GM18511 (cell line): Measurements from ENCODE around the gene CLDN14.
A peak's percentile ranks its signal among the peaks of the same experiment; 100 is the strongest.

Source experiments
- ATAC-seq: cut with Tn5 transposase; IDR thresholded peaks from one replicate; pipeline ENCODE4 v1.9.1; 2021; ENCODE audit warnings: mild to moderate bottlenecking, moderate library complexity; ENCODE audit not compliant: unreplicated experiment

CLDN14 gene

GRCh38 chr21:36479415-36480402 lies at the start of gene CLDN14:
TSS of gene CLDN14 (minus strand) at chr21:36480122. CDS start at chr21:36461695, 18,427 bp downstream.
- no peak for ATAC-seq

GRCh38 chr21:36528716-36529115 lies 48.8 kb upstream of the CLDN14 start:
- ATAC-seq = no peak

GRCh38 chr21:36527317-36527716 lies 47.4 kb upstream of the CLDN14 start:
- no peak for ATAC-seq

- ATAC-seq = no peak
Observed at GRCh38 chr21:36526104-36526503, 46.2 kb upstream of the CLDN14 start.

GRCh38 chr21:36524477-36524876 lies 44.6 kb upstream of the CLDN14 start:
- no peak for ATAC-seq

- ATAC-seq = no peak
Observed at GRCh38 chr21:36522219-36522808, 42.4 kb upstream of the CLDN14 start.

GRCh38 chr21:36518883-36519492 lies 39.1 kb upstream of the CLDN14 start:
- ATAC-seq = no peak

GRCh38 chr21:36517366-36518075 lies 37.6 kb upstream of the CLDN14 start:
- ATAC-seq = no peak

GRCh38 chr21:36516281-36516680 lies 36.4 kb upstream of the CLDN14 start:
- ATAC-seq = no peak

- ATAC-seq = peak; percentile 40
Observed at GRCh38 chr21:36513430-36513829, 33.5 kb upstream of the CLDN14 start.

- ATAC-seq = no peak
Observed at GRCh38 chr21:36512971-36513370, 33.0 kb upstream of the CLDN14 start.

- no peak for ATAC-seq
Observed at GRCh38 chr21:36511484-36512220, 31.7 kb upstream of the CLDN14 start.

- ATAC-seq = no peak
Observed at GRCh38 chr21:36510911-36511310, 31.0 kb upstream of the CLDN14 start.

GRCh38 chr21:36509973-36510664 lies 30.2 kb upstream of the CLDN14 start:
- ATAC-seq = no peak

GRCh38 chr21:36508948-36509347 lies 29.0 kb upstream of the CLDN14 start:
- no peak for ATAC-seq

- ATAC-seq = no peak
Observed at GRCh38 chr21:36507397-36508018, 27.6 kb upstream of the CLDN14 start.

GRCh38 chr21:36506482-36506881 lies 26.6 kb upstream of the CLDN14 start:
- no peak for ATAC-seq

- no peak for ATAC-seq
Observed at GRCh38 chr21:36504067-36505058, 24.4 kb upstream of the CLDN14 start.
